Psoas muscle (tissue), 8 donors: ENCODE results near the gene UBAC2. TPM values are rescaled to one million over a fixed set of nuclear protein-coding genes. Genes with fewer than 3 reads are reported as not detected.

Experiments used
- ATAC-seq, 4 donors: fragments of 200-7000 bp; cut with Tn5 transposase; one replicate each; pipeline ENCODE4 v1.9.1; 2020; ENCODE audit warnings: moderate library complexity in 3 of 4, mild to moderate bottlenecking in 2 of 4
- DNase-seq, 2 donors: peaks; one replicate each; pipeline ENCODE4 v3.0.0-alpha.2; 2020
- H3K27ac ChIP-seq: fragments of 200-600 bp; one replicate; pipeline ENCODE4 v1.8.0; 2022
- H3K27me3 ChIP-seq, 3 donors: fragments of 200-600 bp in 1 of 3; one replicate each; pipeline versions ENCODE4 v1.6.1 to v1.8.0; 2013 to 2022; ENCODE audit warnings: low read length in 2 of 3, mild to moderate bottlenecking in 2 of 3, moderate library complexity in 1 of 3; ENCODE audit not compliant: insufficient read depth in 3 of 3
- H3K36me3 ChIP-seq, 2 donors: fragments of 200-600 bp in 1 of 2; one replicate each; pipeline versions ENCODE4 v1.6.1 to v1.8.0; 2013 to 2022; ENCODE audit warnings: low read depth in 1 of 2, mild to moderate bottlenecking in 1 of 2, moderate library complexity in 1 of 2; ENCODE audit not compliant: insufficient read depth in 1 of 2
- H3K4me1 ChIP-seq: fragments of 200-600 bp; one replicate; pipeline ENCODE4 v1.8.0; 2022
- H3K4me3 ChIP-seq: fragments of 200-600 bp; one replicate; pipeline ENCODE4 v1.8.0; 2022; ENCODE audit warnings: mild to moderate bottlenecking
- H3K9me3 ChIP-seq: fragments of 200-600 bp; one replicate; pipeline ENCODE4 v1.8.0; 2022
- WGBS, 3 donors: extraction: QIAGEN DNeasy Blood & Tissue Kit; methylation state at CpG; one replicate each; pipeline versions ENCODE4 v1.1.6 to v1.1.7; 2013; 5-methylcytosine and 5-hydroxymethylcytosine counted together
- intact Hi-C, 2 donors: fragments of 100-400 bp; cut with DNase I; formaldehyde crosslinking; loops; one replicate each; pipeline versions ENCODE4 v1.11.0 to v1.14.2; 2022
- polyA plus RNA-seq, 3 donors: library from polyadenylated mRNA; stranded (reverse); fragments of 200-250 nt; gene quantifications; one replicate each; pipeline ENCODE4 v1.2.3, GENCODE V29; 2013
- total RNA-seq, 4 donors: library from RNA; stranded (reverse); fragmentation: NEBNext Ultra II Directional in 2 of 4; extraction: Animal tissue kit (Norgen Biotek cat#: 25700) in 2 of 4; gene quantifications; one replicate each; pipeline versions ENCODE4 v1.2.1 to v1.2.4, GENCODE V29; 2021 to 2023
- TF ChIP-seq, protein P1 (sequence below): fragments of 200-600 bp; IDR thresholded peaks from one replicate; pipeline ENCODE4 v1.8.0; 2022; ENCODE audit warnings: antibody characterized with exemption
- donor health status: healthy with polysubstance abuse.
- donor health status: DM: no; HTN: no; CAD: no; lungs with moderate emphysema.
- donor health status: Bipolar disorder and iron deficiency.
- donor health status: healthy.
- donor health status: DM: yes; HTN: yes; CAD: no.
- donor health status: DM: no; HTN: no; CAD: no.
- donor health status: DM: no; HTN: no; CAD: no.
- donor health status: DM: yes; HTN: yes; CAD: no.

Gene UBAC2
- total and polyA plus RNA-seq, 7 donors: 54.1 to 97.1 (median 71.7) TPM

DNA sequence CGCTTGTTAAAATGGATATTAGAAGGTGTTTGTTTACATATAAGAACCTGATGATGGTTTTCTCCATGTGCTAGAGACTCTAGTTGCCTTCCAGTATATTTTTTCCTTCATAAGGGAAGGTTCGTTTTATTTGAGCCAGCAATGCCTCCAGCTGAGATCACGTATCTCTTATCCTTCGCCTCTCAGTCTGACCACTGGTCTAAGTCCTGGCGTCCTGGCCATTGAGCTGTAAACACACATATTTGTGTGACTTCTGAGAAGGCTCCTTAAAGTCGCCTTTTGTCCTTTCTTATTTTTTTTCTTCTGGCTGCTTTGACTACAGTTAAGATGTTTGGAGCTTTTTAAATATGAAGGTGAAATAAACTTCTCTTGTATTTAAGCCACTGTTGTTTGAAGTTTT, 130.3 kb downstream of the UBAC2 start:
- intact Hi-C loops: no loop called here
- no peak for ATAC-seq
- WGBS, 3 donors: 56 to 71% (median 66%) methylated on average over 6 of the region's 6 CpGs

DNA sequence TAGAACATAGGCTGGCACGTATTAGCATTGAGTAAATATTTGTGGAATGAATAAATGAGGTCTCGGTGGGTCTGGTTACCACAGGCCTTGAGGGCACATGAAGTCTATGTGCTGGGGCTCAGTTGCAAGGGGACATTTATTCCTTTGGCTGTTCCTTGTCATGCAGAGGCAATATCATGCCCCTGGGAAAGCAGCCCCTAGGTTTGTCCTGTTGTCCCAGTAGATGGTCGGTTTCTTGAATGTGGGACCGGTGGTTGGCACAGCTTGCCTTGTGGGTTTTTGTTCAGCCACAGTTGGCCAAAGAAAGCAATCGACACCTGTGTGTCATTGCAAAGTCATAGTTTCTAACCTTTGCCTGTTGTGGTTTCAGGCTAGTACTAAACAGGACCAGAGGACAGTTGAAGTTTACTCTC, 131.2 kb downstream of the UBAC2 start:
- Histone ChIP-seq H3K4me3 (no peak overlapping the region), H3K27ac (no peak overlapping the region), H3K9me3 (no peaks in the 10 kb centered on the region), H3K4me1 (peaks cover 12% of the 10 kb centered on the region), H3K36me3 (peaks cover 6 to 22% of the 10 kb centered on the region in 2 donors), H3K27me3 (no peaks in the 10 kb centered on the region)
- no peak for DNase-seq
- intact Hi-C loops: no loop called here
- WGBS, 3 donors: 31 to 65% (median 36%) methylated on average over 5 of the region's 5 CpGs
- TF ChIP-seq, protein P1, sequence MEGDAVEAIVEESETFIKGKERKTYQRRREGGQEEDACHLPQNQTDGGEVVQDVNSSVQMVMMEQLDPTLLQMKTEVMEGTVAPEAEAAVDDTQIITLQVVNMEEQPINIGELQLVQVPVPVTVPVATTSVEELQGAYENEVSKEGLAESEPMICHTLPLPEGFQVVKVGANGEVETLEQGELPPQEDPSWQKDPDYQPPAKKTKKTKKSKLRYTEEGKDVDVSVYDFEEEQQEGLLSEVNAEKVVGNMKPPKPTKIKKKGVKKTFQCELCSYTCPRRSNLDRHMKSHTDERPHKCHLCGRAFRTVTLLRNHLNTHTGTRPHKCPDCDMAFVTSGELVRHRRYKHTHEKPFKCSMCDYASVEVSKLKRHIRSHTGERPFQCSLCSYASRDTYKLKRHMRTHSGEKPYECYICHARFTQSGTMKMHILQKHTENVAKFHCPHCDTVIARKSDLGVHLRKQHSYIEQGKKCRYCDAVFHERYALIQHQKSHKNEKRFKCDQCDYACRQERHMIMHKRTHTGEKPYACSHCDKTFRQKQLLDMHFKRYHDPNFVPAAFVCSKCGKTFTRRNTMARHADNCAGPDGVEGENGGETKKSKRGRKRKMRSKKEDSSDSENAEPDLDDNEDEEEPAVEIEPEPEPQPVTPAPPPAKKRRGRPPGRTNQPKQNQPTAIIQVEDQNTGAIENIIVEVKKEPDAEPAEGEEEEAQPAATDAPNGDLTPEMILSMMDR: no peak
- peak; percentile 65 to 75 (median 70) for ATAC-seq

More for the DNA sequence above, 130.3 kb downstream of the UBAC2 start:
- Histone ChIP-seq H3K27me3 (no peaks in the 10 kb centered on the region), H3K27ac (no peak overlapping the region), H3K4me3 (no peak overlapping the region), H3K9me3 (no peaks in the 10 kb centered on the region), H3K36me3 (peaks cover 6 to 17% of the 10 kb centered on the region in 2 donors), H3K4me1 (peaks cover 12% of the 10 kb centered on the region)
- DNase-seq: no peak
- TF ChIP-seq, protein P1: no peak

DNA sequence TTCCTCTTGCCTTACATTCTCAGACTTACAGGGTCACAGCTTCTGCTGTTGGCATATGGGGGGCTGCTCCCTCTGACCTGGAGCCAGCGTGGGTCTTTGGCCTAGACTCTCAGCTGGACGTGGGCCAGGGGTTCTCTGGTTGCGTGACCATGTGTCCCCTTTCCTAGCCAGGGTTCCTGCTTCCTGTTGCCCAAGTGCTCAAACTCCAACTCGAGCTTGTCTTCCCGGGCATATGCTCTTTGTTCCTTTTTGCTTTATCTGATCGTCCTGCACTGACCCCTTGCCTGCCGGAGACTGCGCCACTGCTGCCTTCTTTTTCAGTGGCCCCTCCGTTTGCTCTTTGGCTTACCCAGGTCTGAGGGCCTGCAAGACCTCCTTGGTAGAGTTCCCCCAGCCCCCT, 131.8 kb downstream of the UBAC2 start:
- Histone ChIP-seq H3K4me3 (no peak overlapping the region), H3K27ac (no peak overlapping the region), H3K4me1 (peaks cover 12% of the 10 kb centered on the region), H3K27me3 (no peaks in the 10 kb centered on the region), H3K36me3 (peaks cover 6 to 24% of the 10 kb centered on the region in 2 donors), H3K9me3 (no peaks in the 10 kb centered on the region)
- TF ChIP-seq, protein P1: no peak
- ATAC-seq (peak; percentile 7 to 55 (median 35)), DNase-seq (no peak)
- intact Hi-C loops: no loop called here
- WGBS, 3 donors: 39 to 75% (median 54%) methylated on average over 9 of the region's 9 CpGs

DNA sequence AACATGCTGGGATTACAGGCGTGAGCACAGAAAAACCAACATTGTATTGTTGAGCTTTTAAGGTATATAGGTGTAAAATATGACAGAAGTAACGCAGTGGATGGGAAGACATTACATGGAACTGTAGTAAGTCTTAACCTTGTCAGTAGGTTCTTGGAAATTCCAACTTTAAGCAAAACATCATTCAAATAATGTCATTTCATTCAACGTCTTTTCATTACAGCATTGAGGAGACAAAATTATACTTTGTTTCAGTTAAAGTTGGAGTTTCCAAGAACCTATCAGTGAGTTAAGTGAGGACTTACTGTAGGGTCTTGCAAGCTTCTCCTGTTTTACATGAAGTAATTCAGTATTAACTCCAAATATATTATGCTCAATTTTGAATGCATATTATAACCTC, 133.6 kb downstream of the UBAC2 start:
- H3K4me1 ChIP-seq: peaks cover 12% of the 10 kb centered on the region
- no peak overlapping the region for H3K4me3 ChIP-seq
- DNase-seq (no peak), ATAC-seq (no peak)
- no peaks in the 10 kb centered on the region for H3K9me3 ChIP-seq
- no peaks in the 10 kb centered on the region for H3K27me3 ChIP-seq
- TF ChIP-seq, protein P1: no peak
- H3K27ac ChIP-seq: no peak overlapping the region
- peaks cover 6 to 20% of the 10 kb centered on the region in 2 donors for H3K36me3 ChIP-seq
- intact Hi-C loops: no loop called here
- 94 to 99% (median 98%) methylated on average over 3 of the region's 3 CpGs for WGBS, 3 donors

DNA sequence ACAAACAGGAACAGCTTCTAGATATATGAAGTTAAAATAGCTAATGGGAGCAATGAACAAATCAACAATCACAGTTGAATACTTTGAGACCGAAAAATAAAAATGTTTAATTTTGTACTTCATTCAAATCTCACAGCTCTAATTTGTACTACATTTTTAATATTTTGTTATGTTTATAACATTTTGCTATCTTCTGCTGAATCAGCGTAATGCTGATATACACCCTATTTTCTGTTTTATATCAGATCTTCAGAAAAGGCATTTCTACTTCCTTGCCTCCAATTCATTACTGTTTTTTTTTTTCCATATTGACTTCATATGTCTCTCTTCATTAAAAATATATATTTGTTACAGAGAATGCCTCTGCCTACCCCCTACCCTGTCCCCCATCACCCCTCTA, 134.4 kb downstream of the UBAC2 start:
- intact Hi-C loops: no loop called here
- TF ChIP-seq, protein P1: no peak
- DNase-seq (no peak), ATAC-seq (no peak)
- WGBS, 3 donors: 97 to 99% (median 99%) methylated on average over 2 of the region's 2 CpGs
- H3K27me3 ChIP-seq: no peaks in the 10 kb centered on the region
- H3K27ac ChIP-seq: no peak overlapping the region
- no peak overlapping the region for H3K4me3 ChIP-seq
- no peaks in the 10 kb centered on the region for H3K9me3 ChIP-seq
- H3K4me1 ChIP-seq: peaks cover 12% of the 10 kb centered on the region
- H3K36me3 ChIP-seq: peaks cover 4 to 14% of the 10 kb centered on the region in 2 donors
